ENCODE data around the gene CDK5RAP1.

Gene CDK5RAP1

DNA sequence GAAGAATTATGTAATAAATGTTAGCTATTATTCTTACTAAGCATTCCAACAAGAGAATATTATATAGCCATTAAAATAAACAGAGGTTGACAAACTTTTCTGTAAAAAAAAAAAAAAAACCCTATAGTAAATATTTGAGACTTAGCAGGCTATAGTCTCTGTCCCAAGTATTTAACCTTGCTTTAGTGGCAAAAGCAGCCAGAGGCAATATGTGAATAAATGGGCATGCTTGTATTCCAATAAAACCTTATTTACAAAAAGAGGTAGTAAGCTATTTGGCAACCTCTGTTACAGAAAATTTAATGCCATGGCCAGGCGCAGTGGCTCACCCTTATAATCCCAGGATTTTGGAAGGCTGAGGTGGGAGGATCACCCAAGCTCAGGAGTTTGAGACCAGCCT, 14.6 kb downstream of the CDK5RAP1 start:
- no peak for DNase-seq (ENCODE audit: low read depth in 3 of 3)

GRCh38 chr20:33377366-33377765, 24.0 kb downstream of the CDK5RAP1 start:
- DNase-seq (ENCODE audit: low read depth in 3 of 3) = no peak

- DNase-seq (ENCODE audit: low read depth in 3 of 3) = no peak
Observed at GRCh38 chr20:33373735-33374605, 27.3 kb downstream of the CDK5RAP1 start.

DNA sequence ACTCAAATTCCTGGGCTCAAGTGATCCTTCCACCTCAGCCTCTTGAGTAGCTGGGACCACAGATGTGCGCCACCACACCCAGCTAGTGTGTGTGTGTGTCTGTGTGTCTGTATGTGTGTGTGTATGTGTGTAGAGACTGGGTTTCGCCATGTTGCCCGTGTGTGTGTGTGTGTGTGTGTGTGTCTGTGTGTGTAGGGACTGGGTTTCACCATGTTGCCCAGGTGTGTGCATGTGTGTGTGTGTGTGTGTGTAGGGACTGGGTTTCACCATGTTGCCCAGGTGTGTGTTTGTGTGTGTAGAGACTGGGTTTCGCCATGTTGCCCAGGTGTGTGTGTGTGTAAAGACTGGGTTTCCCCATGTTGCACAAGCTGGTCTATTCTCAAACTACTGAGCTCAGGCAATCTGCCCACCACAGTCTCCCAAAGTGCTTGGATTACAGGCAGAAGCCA, 28.3 kb downstream of the CDK5RAP1 start:
- DNase-seq (ENCODE audit: low read depth in 3 of 3) = no peak

GRCh38 chr20:33370291-33370690, 31.0 kb downstream of the CDK5RAP1 start:
- DNase-seq (ENCODE audit: low read depth in 3 of 3) = peak in 1 of 3 experiments; percentile 45

DNA sequence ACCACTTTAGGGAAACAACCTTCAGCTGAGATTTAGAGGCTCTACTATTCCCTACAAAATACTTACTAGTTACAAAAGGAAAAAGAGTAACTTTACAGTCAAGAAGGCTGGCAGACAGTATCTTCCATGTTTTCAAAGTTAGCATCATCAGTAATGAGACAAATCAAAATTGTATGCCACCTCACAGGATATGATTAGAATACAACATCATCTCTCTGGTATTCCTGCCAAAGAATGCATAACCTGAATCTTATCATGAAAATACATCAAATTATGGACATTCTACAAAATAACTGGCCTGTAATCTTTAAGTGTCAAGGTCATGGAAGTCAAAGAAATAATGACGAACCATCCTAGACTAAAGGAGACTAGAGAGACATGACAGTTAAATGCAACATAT, 38.4 kb downstream of the CDK5RAP1 start:
- DNase-seq (ENCODE audit: low read depth in 3 of 3) = no peak

DNA sequence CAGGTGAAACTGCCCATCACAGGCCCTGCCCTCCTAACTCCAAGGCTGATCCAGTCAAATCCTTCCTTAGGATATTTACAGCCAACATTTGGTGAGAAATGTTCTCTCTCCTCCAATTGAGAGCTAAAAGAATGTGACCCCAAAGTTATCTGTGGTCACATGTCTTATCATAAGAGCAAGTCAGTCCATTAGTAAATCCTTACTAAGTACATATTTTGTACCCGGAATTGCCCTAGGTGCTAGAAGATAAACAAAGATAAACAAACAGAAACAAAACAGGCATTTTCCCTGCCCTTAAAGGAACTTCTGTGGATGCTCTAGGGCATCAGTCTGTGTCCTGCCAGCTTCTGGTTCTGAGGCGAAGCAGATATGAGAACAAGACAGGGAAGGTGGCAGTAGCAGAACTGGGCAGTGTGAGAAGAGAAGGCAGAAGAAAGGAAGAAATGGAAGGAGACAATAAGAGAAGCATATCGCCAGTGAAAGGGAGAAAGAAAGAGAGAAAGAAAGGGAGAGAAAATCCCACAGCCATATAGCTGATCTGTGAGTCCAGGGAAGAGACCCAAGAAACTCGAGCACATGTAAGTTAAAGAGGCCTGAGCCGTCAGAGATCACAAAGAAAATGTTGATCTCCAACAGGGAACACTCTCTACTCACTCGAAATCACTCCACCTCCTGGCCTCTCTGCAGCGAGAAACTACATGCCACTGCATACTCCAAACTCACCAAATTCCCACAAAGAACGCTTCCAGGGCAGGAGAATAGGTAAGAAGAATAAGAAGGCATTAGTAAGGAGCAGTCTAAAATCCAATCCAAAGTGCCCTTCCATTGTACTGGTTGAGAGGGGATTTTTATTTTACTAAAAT, 41.7 kb downstream of the CDK5RAP1 start:
- DNase-seq (ENCODE audit: low read depth in 3 of 3) = no peak

GRCh38 chr20:33353013-33353402, 48.3 kb downstream of the CDK5RAP1 start:
- DNase-seq (ENCODE audit: low read depth in 3 of 3) = no peak

DNA sequence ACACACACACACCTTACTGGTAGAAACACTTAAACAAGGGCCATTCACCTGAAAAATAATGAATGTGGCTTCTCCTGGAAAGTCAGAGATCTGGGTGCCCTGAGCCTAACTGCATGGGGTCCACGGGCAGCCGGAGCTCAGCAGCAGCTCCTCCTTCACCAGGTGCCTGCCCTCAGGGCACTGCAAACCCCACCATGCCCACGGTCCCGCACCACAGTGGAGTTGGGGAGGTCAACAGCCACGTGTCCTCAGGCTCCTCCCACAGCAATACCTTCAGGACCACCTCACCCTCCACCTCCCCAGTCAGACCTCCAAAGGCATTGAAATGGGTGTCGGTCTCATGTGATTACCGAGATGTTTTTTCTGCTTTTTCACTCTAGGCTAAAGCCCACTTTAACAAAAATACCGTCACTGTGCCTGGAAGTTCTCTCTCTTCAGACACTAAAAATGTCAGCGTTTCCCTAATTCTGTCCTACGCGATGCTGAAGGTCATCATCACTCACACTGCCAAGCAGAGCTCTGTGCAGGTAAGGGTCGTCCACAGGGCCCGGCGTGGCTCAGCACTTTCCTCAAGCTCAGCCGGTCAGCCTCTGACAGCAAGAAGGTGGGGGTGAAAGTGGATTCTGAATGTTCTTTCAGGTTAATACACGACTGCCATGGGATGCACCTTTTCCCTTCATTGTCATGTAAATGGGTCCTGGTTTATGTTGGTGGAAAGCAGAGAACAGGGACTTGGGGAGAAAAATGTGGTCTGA, 48.9 kb downstream of the CDK5RAP1 start:
- DNase-seq (ENCODE audit: low read depth in 3 of 3) = no peak

GRCh38 chr20:33351696-33352095, 49.6 kb downstream of the CDK5RAP1 start:
- DNase-seq (ENCODE audit: low read depth in 3 of 3) = no peak

DNA sequence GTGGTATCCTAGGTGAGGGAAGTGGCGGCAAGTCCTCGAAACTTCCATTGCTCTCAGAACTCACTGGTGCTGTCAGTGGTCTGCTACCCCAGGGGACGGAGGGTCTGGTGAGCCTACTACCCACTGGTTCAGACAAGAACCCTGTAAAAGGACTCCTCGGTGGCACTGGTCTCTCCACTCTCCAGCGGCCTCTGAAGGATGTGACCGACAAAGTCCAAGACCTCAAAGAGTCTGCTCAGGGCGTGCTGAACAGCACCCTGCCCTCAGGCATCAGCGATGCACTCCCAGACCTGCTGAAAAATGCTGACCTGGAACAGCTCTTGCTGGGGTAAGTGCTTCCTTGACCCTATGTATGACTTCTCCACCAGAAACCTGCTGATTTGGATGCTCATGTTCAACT, 51.8 kb downstream of the CDK5RAP1 start:
- DNase-seq (ENCODE audit: low read depth in 3 of 3) = no peak

DNA sequence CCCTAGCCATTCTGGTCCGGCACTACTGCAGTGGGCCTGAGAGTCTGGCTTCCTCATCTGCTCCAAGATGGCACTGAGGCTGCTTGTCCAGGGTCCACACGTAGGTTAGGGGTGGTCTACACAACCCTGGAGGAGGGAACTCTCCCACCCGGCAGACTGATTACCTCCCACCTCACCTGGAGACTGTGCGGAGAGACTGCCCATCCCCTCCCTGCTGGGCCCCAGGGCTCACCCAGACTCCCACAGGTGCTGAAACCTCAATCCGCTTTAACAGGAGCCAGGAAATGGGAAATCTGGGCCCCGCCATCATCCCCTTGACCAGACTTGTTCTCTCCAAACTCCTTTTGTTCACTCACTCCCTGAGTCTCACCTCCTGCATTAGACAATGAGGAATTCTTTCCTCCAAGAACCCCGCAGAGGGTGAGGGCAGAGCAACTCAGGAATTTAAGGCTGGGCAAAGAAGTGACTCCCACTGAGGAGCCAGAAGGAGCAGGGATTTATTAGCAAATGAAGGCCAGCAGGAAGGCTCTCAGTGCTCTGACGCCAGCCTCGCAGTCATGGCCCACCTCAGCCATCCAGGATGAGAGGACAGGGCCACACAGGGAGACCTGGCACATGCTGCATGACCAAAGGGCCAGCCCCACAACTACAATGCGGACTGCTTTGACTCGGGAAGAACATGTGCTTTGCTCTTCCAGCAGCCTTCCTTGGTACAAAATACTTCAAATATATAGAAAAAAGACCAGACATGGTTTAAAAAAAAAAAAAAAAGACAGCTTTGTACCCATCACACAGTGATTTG, 53.0 kb downstream of the CDK5RAP1 start:
- DNase-seq (ENCODE audit: low read depth in 3 of 3) = no peak

DNA sequence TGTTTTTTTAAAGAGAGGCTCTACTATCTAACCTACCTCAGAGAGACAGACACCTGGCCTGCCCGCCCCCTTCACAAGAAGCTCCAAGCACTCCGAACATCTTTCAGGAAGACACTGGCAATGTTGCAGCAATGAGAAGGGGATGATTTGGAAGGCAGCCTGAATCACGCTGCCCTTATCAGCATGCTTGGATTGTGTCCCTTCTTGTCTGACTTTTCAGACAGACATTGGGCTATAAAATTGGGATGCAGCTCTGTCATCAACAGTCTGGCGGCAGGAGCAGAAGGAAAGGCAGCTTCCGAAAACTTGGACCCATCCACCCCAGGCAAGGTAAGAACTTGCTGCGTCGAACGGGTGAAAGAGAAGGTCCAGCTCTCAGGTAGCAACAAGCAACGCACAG, 56.0 kb downstream of the CDK5RAP1 start:
- DNase-seq (ENCODE audit: low read depth in 3 of 3) = no peak

GRCh38 chr20:33343521-33343920, 57.8 kb downstream of the CDK5RAP1 start:
- DNase-seq (ENCODE audit: low read depth in 3 of 3) = no peak

DNA sequence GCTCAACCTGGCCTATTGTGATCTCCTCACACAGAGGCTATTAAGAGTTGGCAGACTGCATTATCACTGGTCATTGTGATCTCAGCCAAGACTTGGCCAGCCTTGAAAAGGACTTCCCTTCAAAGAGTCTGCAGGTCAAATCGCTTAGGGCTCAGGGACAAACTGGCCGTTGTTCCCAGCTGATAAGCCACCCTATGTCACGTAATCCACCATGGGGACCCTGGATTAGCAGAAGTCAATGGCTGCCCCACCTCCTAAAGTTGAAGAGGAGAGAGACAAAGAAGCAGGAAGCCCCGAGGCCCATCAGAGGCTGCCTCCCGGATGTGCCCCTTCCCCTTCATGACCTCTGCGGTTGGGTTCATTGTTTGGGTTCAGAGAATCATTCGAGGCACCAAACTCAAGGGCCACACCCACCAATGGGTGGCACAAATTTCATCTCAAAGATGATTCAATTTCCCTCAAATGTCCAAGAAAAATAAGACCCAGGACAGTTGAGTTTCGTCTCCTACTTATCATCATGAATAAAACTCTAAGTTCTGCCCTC, 61.7 kb downstream of the CDK5RAP1 start:
- no peak for DNase-seq (ENCODE audit: low read depth in 3 of 3)

DNA sequence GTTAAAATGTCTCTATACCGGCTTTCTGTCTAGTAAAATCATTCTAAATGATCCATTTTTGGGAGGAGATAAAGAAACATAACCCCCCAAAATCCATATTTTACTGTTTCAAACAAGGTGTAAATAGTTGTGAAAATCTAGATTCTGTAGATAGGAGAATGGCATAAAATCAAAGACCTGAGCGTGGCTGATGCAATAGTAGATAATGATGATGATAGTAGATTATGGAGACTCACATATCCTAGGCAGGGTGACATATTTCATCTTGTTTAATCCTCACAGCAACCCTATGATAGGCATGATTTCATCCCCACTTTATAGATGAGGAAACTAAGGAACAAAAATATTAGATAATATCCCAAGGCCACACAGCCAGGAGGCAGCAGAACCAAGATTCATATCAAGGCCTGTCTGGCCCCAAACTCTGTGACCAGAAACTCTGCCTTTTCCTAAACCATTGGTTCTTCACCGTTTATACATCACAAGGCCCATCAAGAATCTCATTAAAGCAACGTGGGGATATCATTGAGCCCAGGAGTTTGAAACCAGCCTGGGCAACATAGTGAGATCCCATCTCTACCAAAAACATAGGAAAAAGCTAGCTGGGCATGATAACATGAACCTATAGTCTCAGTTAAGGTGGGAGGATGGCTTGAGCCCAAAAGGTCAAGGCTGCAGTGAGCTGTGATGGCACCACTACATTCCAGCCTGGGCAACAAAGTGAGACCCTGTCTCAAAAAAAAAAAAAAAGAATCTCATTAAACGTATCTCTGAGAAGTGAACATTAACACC, 62.7 kb downstream of the CDK5RAP1 start:
- no peak for DNase-seq (ENCODE audit: low read depth in 3 of 3)

GRCh38 chr20:33337531-33338165, 63.7 kb downstream of the CDK5RAP1 start:
- no peak for DNase-seq (ENCODE audit: low read depth in 3 of 3)

- no peak for DNase-seq (ENCODE audit: low read depth in 3 of 3)
Observed at GRCh38 chr20:33337119-33337518, 64.2 kb downstream of the CDK5RAP1 start.

- no peak for DNase-seq (ENCODE audit: low read depth in 3 of 3)
Observed at GRCh38 chr20:33336375-33336774, 64.9 kb downstream of the CDK5RAP1 start.

GRCh38 chr20:33334111-33334510, 67.2 kb downstream of the CDK5RAP1 start:
- no peak for DNase-seq (ENCODE audit: low read depth in 3 of 3)
